Activated T-helper 9 cell treated with anti-CD3 and anti-CD28 coated beads, Interleukin-2, amount 50 U/mL, for 16 hours (primary cell): ENCODE results near the gene GSG1L.

Source experiments
- DNase-seq: peaks from one replicate; pipeline ENCODE4 v3.0.0-alpha.2; 2020; ENCODE audit warnings: low read depth

Gene GSG1L

GRCh38 chr16:28091656-28092055, 28.1 kb upstream of the GSG1L start:
- DNase-seq: no peak

- DNase-seq: no peak
Observed at GRCh38 chr16:28090646-28091377, 27.3 kb upstream of the GSG1L start.

- DNase-seq: no peak
Observed at GRCh38 chr16:28089992-28090365, 26.5 kb upstream of the GSG1L start.

GRCh38 chr16:28089205-28089991, 25.9 kb upstream of the GSG1L start:
- DNase-seq: no peak

GRCh38 chr16:28087675-28088300, 24.3 kb upstream of the GSG1L start:
- DNase-seq: no peak

- no peak for DNase-seq
Observed at GRCh38 chr16:28087140-28087660, 23.7 kb upstream of the GSG1L start.

GRCh38 chr16:28086186-28087139, 22.9 kb upstream of the GSG1L start:
- DNase-seq: no peak

GRCh38 chr16:28085389-28086171, 22.1 kb upstream of the GSG1L start:
- DNase-seq: no peak

GRCh38 chr16:28084209-28084608, 20.7 kb upstream of the GSG1L start:
- no peak for DNase-seq

GRCh38 chr16:28082624-28083023, 19.1 kb upstream of the GSG1L start:
- no peak for DNase-seq

GRCh38 chr16:28081391-28081968, 18.0 kb upstream of the GSG1L start:
- DNase-seq: no peak

GRCh38 chr16:28078261-28078660, 14.7 kb upstream of the GSG1L start:
- no peak for DNase-seq

- no peak for DNase-seq
Observed at GRCh38 chr16:28073836-28074235, 10.3 kb upstream of the GSG1L start.

GRCh38 chr16:28072087-28072486, 8.6 kb upstream of the GSG1L start:
- no peak for DNase-seq

- DNase-seq: no peak
Observed at GRCh38 chr16:28069971-28070794, 6.7 kb upstream of the GSG1L start.

GRCh38 chr16:28068976-28069375, 5.5 kb upstream of the GSG1L start:
- no peak for DNase-seq

- DNase-seq: no peak
Observed at GRCh38 chr16:28067604-28068379, 4.3 kb upstream of the GSG1L start.

GRCh38 chr16:28064706-28065249, 1.3 kb upstream of the GSG1L start:
- DNase-seq: no peak

GRCh38 chr16:28064150-28064549, 636 bp upstream of the GSG1L start:
- DNase-seq: no peak
